ENCODE data around the gene ZNF263.

ZNF263 gene

DNA sequence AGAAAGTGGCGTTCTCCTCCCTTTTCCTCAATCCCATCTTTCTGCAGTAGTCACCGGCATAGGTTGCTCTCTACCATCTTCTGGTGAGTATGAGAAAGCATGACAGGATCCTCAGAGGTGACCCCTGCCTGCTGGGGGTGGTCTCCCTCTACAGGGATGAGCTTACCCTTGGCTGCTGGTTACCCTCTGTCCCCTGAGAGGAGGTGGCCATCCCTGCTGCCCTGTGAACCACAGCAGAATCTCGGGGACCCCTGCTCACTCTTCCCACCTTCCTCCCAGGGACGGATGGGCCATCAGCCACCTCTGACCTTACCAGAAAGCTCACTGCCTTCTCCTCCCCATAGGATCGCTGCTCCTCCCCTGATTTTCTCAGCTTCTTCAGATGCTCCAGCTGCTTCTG lies 34.7 kb upstream of the ZNF263 start:
- Histone ChIP-seq H3K9ac (ENCODE audit: low read depth in 1 of 2, low read length in 2 of 2) (no peak overlapping the region), H3K4me1 (ENCODE audit: control insufficient read depth in 2 of 2, insufficient read depth in 2 of 2, low read length in 2 of 2) (no peaks in the 10 kb centered on the region), H3K36me3 (ENCODE audit: control insufficient read depth in 2 of 2, insufficient read depth in 2 of 2, low read length in 2 of 2) (no peaks in the 10 kb centered on the region), H3K27ac (ENCODE audit: low read depth in 2 of 2, low read length in 2 of 2) (no peak overlapping the region), H3K9me3 (ENCODE audit: control insufficient read depth in 2 of 2, low read length in 2 of 2) (no peaks in the 10 kb centered on the region), H3K4me3 (ENCODE audit: low read length in 2 of 2) (no peak overlapping the region), H3K27me3 (ENCODE audit: control insufficient read depth in 2 of 2, insufficient read depth in 2 of 2, low read length in 2 of 2) (no peaks in the 10 kb centered on the region)

DNA sequence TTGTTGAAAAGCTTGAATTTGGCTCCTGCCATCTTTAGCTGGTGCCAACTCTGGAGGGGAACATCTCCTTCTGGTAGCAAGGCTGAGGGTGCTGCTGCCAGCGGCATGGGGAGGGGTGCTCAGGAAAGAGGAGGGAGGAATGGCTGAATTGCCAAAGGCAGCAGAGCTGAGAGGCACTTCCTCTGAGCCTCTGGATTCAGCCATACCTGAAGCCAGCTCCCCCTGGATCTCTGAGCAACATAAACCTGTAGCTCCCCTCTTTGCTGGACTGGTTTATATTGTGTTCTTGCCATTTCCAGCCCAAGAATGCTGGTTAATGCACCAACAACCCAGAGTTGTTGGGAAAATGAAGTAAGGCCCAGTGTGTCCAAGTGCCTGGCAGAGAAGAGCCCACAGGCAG lies 34.3 kb upstream of the ZNF263 start:
- Histone ChIP-seq H3K27me3 (ENCODE audit: control insufficient read depth in 2 of 2, insufficient read depth in 2 of 2, low read length in 2 of 2) (no peaks in the 10 kb centered on the region), H3K9ac (ENCODE audit: low read depth in 1 of 2, low read length in 2 of 2) (no peak overlapping the region), H3K27ac (ENCODE audit: low read depth in 2 of 2, low read length in 2 of 2) (no peak overlapping the region), H3K4me1 (ENCODE audit: control insufficient read depth in 2 of 2, insufficient read depth in 2 of 2, low read length in 2 of 2) (no peaks in the 10 kb centered on the region), H3K9me3 (ENCODE audit: control insufficient read depth in 2 of 2, low read length in 2 of 2) (no peaks in the 10 kb centered on the region), H3K4me3 (ENCODE audit: low read length in 2 of 2) (no peak overlapping the region), H3K36me3 (ENCODE audit: control insufficient read depth in 2 of 2, insufficient read depth in 2 of 2, low read length in 2 of 2) (no peaks in the 10 kb centered on the region)

DNA sequence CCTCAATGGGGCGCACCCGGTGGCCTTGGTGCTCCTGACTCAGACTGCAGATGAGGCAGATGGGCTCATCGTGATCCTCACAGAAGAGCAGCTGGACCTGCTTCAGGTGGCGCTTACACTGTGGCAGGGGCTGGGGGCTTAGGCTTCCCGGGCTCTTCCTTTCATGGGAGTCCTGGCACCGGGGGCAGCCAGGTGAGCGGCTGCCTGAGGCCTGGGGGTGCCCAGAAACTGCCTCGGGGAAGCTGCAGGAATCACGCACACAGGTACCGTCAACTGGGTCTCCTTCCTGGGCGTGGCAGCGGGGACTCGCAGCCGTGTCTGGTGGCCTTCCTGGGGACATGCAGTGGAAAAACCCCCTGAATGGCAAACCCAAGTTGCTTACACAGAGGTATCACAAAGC lies 33.8 kb upstream of the ZNF263 start:
- Histone ChIP-seq H3K9me3 (ENCODE audit: control insufficient read depth in 2 of 2, low read length in 2 of 2) (no peaks in the 10 kb centered on the region), H3K36me3 (ENCODE audit: control insufficient read depth in 2 of 2, insufficient read depth in 2 of 2, low read length in 2 of 2) (no peaks in the 10 kb centered on the region), H3K9ac (ENCODE audit: low read depth in 1 of 2, low read length in 2 of 2) (no peak overlapping the region), H3K4me1 (ENCODE audit: control insufficient read depth in 2 of 2, insufficient read depth in 2 of 2, low read length in 2 of 2) (no peaks in the 10 kb centered on the region), H3K27me3 (ENCODE audit: control insufficient read depth in 2 of 2, insufficient read depth in 2 of 2, low read length in 2 of 2) (no peaks in the 10 kb centered on the region), H3K27ac (ENCODE audit: low read depth in 2 of 2, low read length in 2 of 2) (no peak overlapping the region), H3K4me3 (ENCODE audit: low read length in 2 of 2) (no peak overlapping the region)

DNA sequence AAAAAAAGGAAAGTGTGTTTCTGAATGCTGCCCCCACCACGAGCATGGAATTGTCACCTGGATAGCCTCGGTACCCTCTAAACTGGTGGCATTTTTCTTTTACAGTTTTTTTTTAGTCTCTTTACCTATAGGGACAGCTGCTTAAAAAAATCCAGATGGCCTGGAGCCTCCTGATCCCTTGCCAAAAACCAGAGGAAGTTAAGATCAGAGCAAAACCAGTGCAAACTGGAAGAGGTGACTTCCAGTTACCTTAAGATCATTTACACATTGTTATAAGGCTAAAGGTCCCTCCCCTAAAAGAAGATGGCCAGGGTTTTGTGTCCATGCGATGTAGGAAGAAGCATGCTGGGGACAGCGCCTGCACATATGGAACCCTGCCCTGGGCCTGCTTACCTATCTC lies 30.3 kb upstream of the ZNF263 start:
- H3K36me3 ChIP-seq (ENCODE audit: control insufficient read depth in 2 of 2, insufficient read depth in 2 of 2, low read length in 2 of 2): no peaks in the 10 kb centered on the region
- no peak overlapping the region for H3K4me3 ChIP-seq (ENCODE audit: low read length in 2 of 2)
- peaks cover 0 to 3% of the 10 kb centered on the region in 2 donors for H3K27me3 ChIP-seq (ENCODE audit: control insufficient read depth in 2 of 2, insufficient read depth in 2 of 2, low read length in 2 of 2)
- no peaks in the 10 kb centered on the region for H3K4me1 ChIP-seq (ENCODE audit: control insufficient read depth in 2 of 2, insufficient read depth in 2 of 2, low read length in 2 of 2)
- no peak overlapping the region for H3K27ac ChIP-seq (ENCODE audit: low read depth in 2 of 2, low read length in 2 of 2)
- no peaks in the 10 kb centered on the region for H3K9me3 ChIP-seq (ENCODE audit: control insufficient read depth in 2 of 2, low read length in 2 of 2)
- H3K9ac ChIP-seq (ENCODE audit: low read depth in 1 of 2, low read length in 2 of 2): no peak overlapping the region

DNA sequence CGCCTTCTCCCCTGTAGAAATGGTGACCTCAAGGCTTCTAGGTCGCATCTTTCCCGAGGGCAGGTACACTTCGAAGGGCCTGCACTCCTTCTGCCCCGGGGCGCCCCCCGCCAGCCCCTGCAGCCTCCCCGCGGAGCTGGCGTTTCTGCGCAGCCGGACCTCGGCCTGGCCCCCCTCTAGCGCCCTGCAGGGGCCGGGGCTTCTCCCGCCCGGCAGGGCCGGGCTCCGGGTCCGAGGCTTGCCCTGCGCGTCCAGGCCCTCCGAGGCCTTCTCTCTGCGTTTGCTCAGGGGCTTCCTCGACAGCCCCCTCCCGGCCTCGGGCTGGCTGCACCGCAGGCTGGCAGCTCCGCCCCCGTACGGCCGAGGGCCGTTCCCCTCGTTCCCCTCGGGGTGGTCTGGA lies 29.0 kb upstream of the ZNF263 start:
- Histone ChIP-seq H3K9me3 (ENCODE audit: control insufficient read depth in 2 of 2, low read length in 2 of 2) (no peaks in the 10 kb centered on the region), H3K36me3 (ENCODE audit: control insufficient read depth in 2 of 2, insufficient read depth in 2 of 2, low read length in 2 of 2) (no peaks in the 10 kb centered on the region), H3K4me3 (ENCODE audit: low read length in 2 of 2) (no peak overlapping the region), H3K27ac (ENCODE audit: low read depth in 2 of 2, low read length in 2 of 2) (no peak overlapping the region), H3K4me1 (ENCODE audit: control insufficient read depth in 2 of 2, insufficient read depth in 2 of 2, low read length in 2 of 2) (no peaks in the 10 kb centered on the region), H3K9ac (ENCODE audit: low read depth in 1 of 2, low read length in 2 of 2) (no peak overlapping the region), H3K27me3 (ENCODE audit: control insufficient read depth in 2 of 2, insufficient read depth in 2 of 2, low read length in 2 of 2) (peaks cover 0 to 3% of the 10 kb centered on the region in 2 donors)

DNA sequence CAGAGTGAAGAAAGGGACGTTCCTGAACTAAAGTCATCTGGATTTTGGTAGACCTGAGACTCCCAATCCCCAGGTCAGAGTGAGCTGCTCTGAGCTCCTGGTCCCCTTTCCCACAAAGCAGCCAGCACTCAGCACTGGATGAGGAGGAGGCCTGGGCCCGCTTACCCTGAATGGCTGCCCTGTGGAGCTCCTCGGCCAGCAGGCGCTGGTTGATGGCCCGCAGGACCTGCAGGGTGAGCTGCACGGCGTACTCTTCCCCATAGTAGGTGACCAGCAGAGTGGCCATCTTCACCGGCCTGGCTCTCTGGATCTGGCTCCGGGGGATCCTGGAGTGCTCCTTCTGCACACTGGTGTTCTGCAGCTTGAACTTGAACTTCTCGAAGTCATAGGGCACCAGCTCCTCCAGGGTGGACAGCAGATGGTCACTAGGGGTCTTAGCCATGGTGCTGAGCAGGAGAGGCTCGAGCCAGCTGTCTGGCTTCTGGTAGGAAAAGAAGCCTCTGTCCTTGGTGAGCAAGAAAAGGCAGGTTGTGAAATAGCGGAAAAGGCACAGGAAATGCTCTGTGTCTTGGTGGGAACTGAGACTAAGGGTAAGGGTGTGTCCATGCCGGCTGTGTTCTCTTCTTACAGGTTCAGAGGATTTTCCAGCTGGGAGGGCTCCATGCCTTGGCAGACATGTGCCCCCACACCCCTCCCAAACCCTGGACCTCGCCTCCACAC lies 27.0 kb upstream of the ZNF263 start, which contains the start of gene MEFV:
MEFV (minus strand) TSS at position 488 of the 720 bp plus-strand sequence; CDS start at position 442, 46 bp downstream.
- no peaks in the 10 kb centered on the region for H3K36me3 ChIP-seq (ENCODE audit: control insufficient read depth in 2 of 2, insufficient read depth in 2 of 2, low read length in 2 of 2)
- no peak within 1 kb of the TSS for H3K4me3 ChIP-seq (ENCODE audit: low read length in 2 of 2)
- no peaks in the 10 kb centered on the region for H3K9me3 ChIP-seq (ENCODE audit: control insufficient read depth in 2 of 2, low read length in 2 of 2)
- H3K4me1 ChIP-seq (ENCODE audit: control insufficient read depth in 2 of 2, insufficient read depth in 2 of 2, low read length in 2 of 2): no peaks in the 10 kb centered on the region
- H3K27me3 ChIP-seq (ENCODE audit: control insufficient read depth in 2 of 2, insufficient read depth in 2 of 2, low read length in 2 of 2): peaks cover 0 to 3% of the 10 kb centered on the region in 2 donors
- no peak within 1 kb of the TSS for H3K9ac ChIP-seq (ENCODE audit: low read depth in 1 of 2, low read length in 2 of 2)
- H3K27ac ChIP-seq (ENCODE audit: low read depth in 2 of 2, low read length in 2 of 2): no peak within 1 kb of the TSS

DNA sequence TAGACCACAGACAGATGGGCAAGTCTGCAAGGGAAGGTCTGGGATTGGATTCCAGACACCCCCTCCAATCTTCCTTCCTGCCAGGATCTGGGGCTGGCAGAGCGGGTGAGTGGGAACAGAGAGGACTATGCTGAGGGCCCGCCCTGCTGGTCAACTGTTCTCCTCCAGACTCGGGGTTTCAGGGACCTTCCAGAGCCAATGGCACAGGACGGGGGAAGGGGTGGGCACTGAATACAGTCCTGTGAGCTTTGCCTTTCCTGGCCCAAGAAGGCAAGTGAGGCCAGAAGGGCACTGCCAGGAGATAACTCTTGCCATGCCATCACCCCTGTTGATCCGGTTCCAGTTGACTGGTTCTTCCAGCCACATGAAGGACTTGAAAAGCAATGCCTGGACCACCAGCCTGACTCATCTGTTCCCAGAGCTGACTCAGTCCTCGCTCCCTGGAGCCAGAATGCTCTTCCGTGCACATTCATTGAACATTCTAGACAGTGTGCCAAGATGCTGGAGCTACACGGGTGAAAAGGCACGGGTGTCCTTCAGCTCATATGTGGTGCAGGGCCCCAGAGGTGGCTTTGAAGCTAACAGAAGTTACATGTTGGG lies 26.3 kb upstream of the ZNF263 start:
- no peaks in the 10 kb centered on the region for H3K36me3 ChIP-seq (ENCODE audit: control insufficient read depth in 2 of 2, insufficient read depth in 2 of 2, low read length in 2 of 2)

DNA sequence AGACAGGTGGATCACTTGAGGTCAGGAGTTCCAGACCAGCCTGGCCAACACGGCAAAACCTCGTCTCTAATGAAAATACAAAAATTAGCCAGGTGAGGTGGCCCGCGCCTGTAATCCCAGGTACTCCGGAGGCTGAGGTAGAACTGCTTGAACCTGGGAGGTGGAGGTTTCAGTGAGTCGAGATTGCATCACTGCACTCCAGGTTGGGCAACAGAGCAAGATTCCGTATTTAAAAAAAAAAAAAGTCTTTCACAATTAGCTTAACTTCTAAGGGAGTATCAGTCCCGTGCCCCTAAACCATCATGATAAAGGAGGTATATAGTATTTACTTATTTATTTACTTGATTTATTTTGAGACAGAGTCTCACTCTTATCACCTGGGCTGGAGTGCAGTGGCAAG lies 23.5 kb upstream of the ZNF263 start:
- Histone ChIP-seq H3K4me3 (ENCODE audit: low read length in 2 of 2) (no peak overlapping the region), H3K9me3 (ENCODE audit: control insufficient read depth in 2 of 2, low read length in 2 of 2) (no peaks in the 10 kb centered on the region), H3K27me3 (ENCODE audit: control insufficient read depth in 2 of 2, insufficient read depth in 2 of 2, low read length in 2 of 2) (peaks cover 0 to 3% of the 10 kb centered on the region in 2 donors), H3K27ac (ENCODE audit: low read depth in 2 of 2, low read length in 2 of 2) (no peak overlapping the region), H3K36me3 (ENCODE audit: control insufficient read depth in 2 of 2, insufficient read depth in 2 of 2, low read length in 2 of 2) (no peaks in the 10 kb centered on the region), H3K9ac (ENCODE audit: low read depth in 1 of 2, low read length in 2 of 2) (no peak overlapping the region), H3K4me1 (ENCODE audit: control insufficient read depth in 2 of 2, insufficient read depth in 2 of 2, low read length in 2 of 2) (peaks cover 3 to 9% of the 10 kb centered on the region in 2 donors)

More for the DNA sequence above, 26.3 kb upstream of the ZNF263 start:
- Histone ChIP-seq H3K4me3 (ENCODE audit: low read length in 2 of 2) (no peak overlapping the region), H3K27me3 (ENCODE audit: control insufficient read depth in 2 of 2, insufficient read depth in 2 of 2, low read length in 2 of 2) (peaks cover 0 to 3% of the 10 kb centered on the region in 2 donors), H3K27ac (ENCODE audit: low read depth in 2 of 2, low read length in 2 of 2) (no peak overlapping the region), H3K9ac (ENCODE audit: low read depth in 1 of 2, low read length in 2 of 2) (no peak overlapping the region), H3K4me1 (ENCODE audit: control insufficient read depth in 2 of 2, insufficient read depth in 2 of 2, low read length in 2 of 2) (no peaks in the 10 kb centered on the region), H3K9me3 (ENCODE audit: control insufficient read depth in 2 of 2, low read length in 2 of 2) (no peaks in the 10 kb centered on the region)

DNA sequence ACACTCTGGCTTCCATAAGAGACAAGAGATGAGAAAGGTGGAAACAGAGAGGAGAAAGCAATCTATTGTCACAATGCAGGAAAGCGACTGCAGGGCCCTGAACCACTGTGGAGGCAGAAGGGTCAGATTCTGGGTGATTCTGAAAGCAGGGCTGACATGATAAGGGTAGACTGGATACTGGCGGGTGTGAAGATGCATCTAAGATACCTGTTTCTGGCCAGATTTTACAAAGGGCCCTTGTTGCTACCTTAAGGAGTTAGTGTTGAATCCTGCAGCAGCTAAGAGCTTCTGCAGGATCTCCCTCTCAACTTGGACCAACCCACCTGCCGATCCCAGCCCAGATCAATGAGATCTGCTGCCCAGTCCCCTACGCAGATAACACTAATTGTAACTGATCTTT lies 20.8 kb upstream of the ZNF263 start:
- Histone ChIP-seq H3K4me3 (ENCODE audit: low read length in 2 of 2) (no peak overlapping the region), H3K36me3 (ENCODE audit: control insufficient read depth in 2 of 2, insufficient read depth in 2 of 2, low read length in 2 of 2) (peaks cover 0 to 4% of the 10 kb centered on the region in 2 donors), H3K9me3 (ENCODE audit: control insufficient read depth in 2 of 2, low read length in 2 of 2) (no peaks in the 10 kb centered on the region), H3K9ac (ENCODE audit: low read depth in 1 of 2, low read length in 2 of 2) (no peak overlapping the region), H3K27me3 (ENCODE audit: control insufficient read depth in 2 of 2, insufficient read depth in 2 of 2, low read length in 2 of 2) (no peaks in the 10 kb centered on the region), H3K27ac (ENCODE audit: low read depth in 2 of 2, low read length in 2 of 2) (no peak overlapping the region), H3K4me1 (ENCODE audit: control insufficient read depth in 2 of 2, insufficient read depth in 2 of 2, low read length in 2 of 2) (peaks cover 5 to 10% of the 10 kb centered on the region in 2 donors)

DNA sequence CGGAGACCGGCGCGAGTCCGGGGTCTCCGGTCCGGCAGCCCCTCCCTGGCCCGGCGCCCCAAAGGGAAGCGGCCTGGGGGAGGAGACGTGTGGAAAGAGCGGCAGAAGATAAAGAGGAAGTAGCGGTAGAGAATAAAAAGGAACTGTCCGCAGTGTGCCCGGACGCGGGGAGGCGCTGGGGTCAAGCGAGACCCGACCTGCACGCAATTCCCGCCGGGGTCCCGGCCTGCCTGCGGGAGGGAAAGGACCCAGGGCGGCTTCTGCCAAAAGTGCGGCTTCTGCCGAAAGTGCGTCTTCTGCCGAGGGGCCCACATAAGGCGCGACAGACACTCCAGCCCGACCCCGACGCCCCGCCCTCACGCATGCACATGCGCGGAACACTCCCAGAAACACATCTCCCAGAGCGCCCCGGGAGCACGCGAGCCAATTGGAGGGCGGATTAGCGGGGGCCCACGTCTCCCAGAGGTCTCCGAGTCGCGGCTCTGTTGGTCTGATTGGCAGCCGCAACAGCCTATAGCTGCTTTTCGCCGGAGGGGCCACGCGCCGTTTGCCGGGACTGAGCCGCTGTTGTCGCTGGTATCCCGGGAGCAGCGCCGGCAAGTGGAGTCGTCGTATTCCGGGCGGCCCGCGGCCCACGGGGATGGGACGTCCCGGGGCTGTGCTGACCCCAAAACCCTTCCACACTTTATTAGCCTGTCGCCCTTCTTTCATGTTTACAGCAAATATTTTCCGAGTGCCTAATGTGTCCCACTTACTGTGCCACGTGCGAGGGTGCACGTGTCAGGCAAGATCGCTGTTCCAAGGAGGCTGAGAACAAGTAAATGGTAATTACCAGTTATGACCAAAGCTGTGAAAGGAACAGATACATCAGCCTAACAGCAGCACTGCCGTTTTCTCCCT lies 18.9 kb upstream of the ZNF263 start:
- Histone ChIP-seq H3K27me3 (ENCODE audit: control insufficient read depth in 2 of 2, insufficient read depth in 2 of 2, low read length in 2 of 2) (no peaks in the 10 kb centered on the region), H3K4me3 (ENCODE audit: low read length in 2 of 2) (peak overlapping the region; percentile 90), H3K4me1 (ENCODE audit: control insufficient read depth in 2 of 2, insufficient read depth in 2 of 2, low read length in 2 of 2) (peaks cover 5 to 10% of the 10 kb centered on the region in 2 donors), H3K9me3 (ENCODE audit: control insufficient read depth in 2 of 2, low read length in 2 of 2) (no peaks in the 10 kb centered on the region), H3K27ac (ENCODE audit: low read depth in 2 of 2, low read length in 2 of 2) (peak overlapping the region; percentile 99 to 100), H3K36me3 (ENCODE audit: control insufficient read depth in 2 of 2, insufficient read depth in 2 of 2, low read length in 2 of 2) (peaks cover 4 to 5% of the 10 kb centered on the region in 2 donors), H3K9ac (ENCODE audit: low read depth in 1 of 2, low read length in 2 of 2) (peak overlapping the region; percentile 84 to 95)

All from mucosa of rectum (tissue), 2 donors.